K562 (cell line): Measurements from ENCODE around the gene GIPR. TPM values are rescaled to one million over a fixed set of nuclear protein-coding genes. Genes with fewer than 3 reads are reported as not detected.

ENCODE experiments used
- AFF4 ChIP-seq: sonication (generic); formaldehyde crosslinking; IDR thresholded peaks from 2 replicates; pipeline ENCODE4 v1.8.0; 2023; ENCODE audit warnings: mild to moderate bottlenecking, missing genetic modification reagents
- ARID1B ChIP-seq: fragments of 450-650 bp; IDR thresholded peaks from 2 replicates; pipeline ENCODE4 v1.6.1; 2016; ENCODE audit warnings: antibody characterized with exemption, mild to moderate bottlenecking, inconsistent platforms
- ATF1 ChIP-seq, 2 experiments: fragments of 450-650 bp in 1 of 2; IDR thresholded peaks; 2 replicates each; pipeline ENCODE4 v1.6.1; 2016; ENCODE audit warnings: missing compliant biosample characterization in 1 of 2, missing genetic modification characterization in 1 of 2
- E4F1 ChIP-seq: fragments of 250-450 bp; sonication (Bioruptor Pico); IDR thresholded peaks from 2 replicates; pipeline ENCODE4 v1.5.0; 2021; ENCODE audit warnings: mild to moderate bottlenecking, borderline replicate concordance
- GATAD2B ChIP-seq: fragments of 450-650 bp; IDR thresholded peaks from 2 replicates; pipeline ENCODE4 v1.6.1; 2017; ENCODE audit warnings: mild to moderate bottlenecking, borderline replicate concordance
- HNRNPL ChIP-seq: fragments of 200-400 bp; formaldehyde crosslinking; IDR thresholded peaks from 2 replicates; pipeline ENCODE4 v1.6.1; 2017; ENCODE audit warnings: low read depth, mild to moderate bottlenecking, low read length
- MCM7 ChIP-seq, 2 experiments: fragments of 450-650 bp; IDR thresholded peaks; 2 replicates each; pipeline ENCODE4 v1.6.1; 2016 to 2018
- NCOA4 ChIP-seq: fragments of 450-650 bp; IDR thresholded peaks from 2 replicates; pipeline ENCODE4 v1.6.1; 2018; ENCODE audit warnings: mild to moderate bottlenecking; ENCODE audit not compliant: partially characterized antibody
- RBM22 ChIP-seq: fragments of 200-400 bp; formaldehyde crosslinking; IDR thresholded peaks from 2 replicates; pipeline ENCODE4 v1.6.1; 2018; ENCODE audit warnings: low read length, low read depth; ENCODE audit not compliant: poor library complexity, severe bottlenecking
- TSHZ1 ChIP-seq: fragments of 250-450 bp; sonication (Bioruptor Pico); IDR thresholded peaks from 2 replicates; pipeline ENCODE4 v1.4.0; 2020; ENCODE audit warnings: mild to moderate bottlenecking, moderate library complexity
- ZBTB33 ChIP-seq: sonication (generic); formaldehyde crosslinking; IDR thresholded peaks from 2 replicates; pipeline ENCODE4 v1.8.1; 2023; ENCODE audit warnings: mild to moderate bottlenecking, missing genetic modification reagents
- ZNF449 ChIP-seq: fragments of 250-450 bp; sonication (Bioruptor Pico); IDR thresholded peaks from 2 replicates; pipeline ENCODE4 v1.8.0; 2022; ENCODE audit warnings: moderate library complexity, mild to moderate bottlenecking, inconsistent platforms
- polyA plus RNA-seq, 8 experiments: library from polyadenylated mRNA; depleted of rRNA in 4 of 8; stranded (reverse) in 5 of 8; unstranded in 3 of 8; fragments of >200 nt; fragmentation: Nextera tagmentation in 2 of 8; fragmentation: Illumina TruSeq in 1 of 8; extraction: Ambion mirVana in 2 of 8; extraction: Trizol in 1 of 8; gene quantifications; 2 replicates each; pipeline versions ENCODE4 v1.2.1 to v1.2.3, GENCODE V29; 2011 to 2014; ENCODE audit warnings: inconsistent platforms in 1 of 8, missing spikeins in 1 of 8
- total RNA-seq, 7 experiments: library from RNA; depleted of rRNA in 6 of 7; stranded (reverse); fragments of >200 nt in 6 of 7; fragmentation: Illumina TruSeq in 2 of 7; extraction: Trizol in 2 of 7; gene quantifications; 2 replicates each; pipeline versions ENCODE4 v1.2.1 to v1.2.3, GENCODE V29; 2011 to 2021; ENCODE audit warnings: low replicate concordance in 1 of 7

GIPR gene
- total and polyA plus RNA-seq, 9 of the 15 experiments (the other 6 are each of a cell fraction or from before 2014, with no cell fraction given) = 2.2 to 26.8 (median 12.7) TPM

- no peak for TF ChIP-seq AFF4 (CRISPR knock-in tag)
- TF ChIP-seq ZBTB33 (CRISPR knock-in tag) = peak; percentile 83; the same call in 1 of the 2 replicates
- no peak for TF ChIP-seq ARID1B
- peak; percentile 44; the same call in 1 of the 2 replicates for TF ChIP-seq HNRNPL
- no peak for TF ChIP-seq GATAD2B
- no peak for TF ChIP-seq E4F1
- TF ChIP-seq RBM22 = peak; percentile 56
- TF ChIP-seq ZNF449 (CRISPR knock-in tag) = no peak
- TF ChIP-seq MCM7 (IDR thresholded peaks at IDR 0.05) = no peak
- no peak for TF ChIP-seq TSHZ1 (CRISPR knock-in tag)
- no peak for TF ChIP-seq ATF1 (CRISPR knock-in tag; IDR thresholded peaks at IDR 0.05)
- TF ChIP-seq ATF1 (tag; IDR thresholded peaks at IDR 0.05) = no peak
- no peak for TF ChIP-seq NCOA4
Measured at GRCh38 chr19:45711851-45712698, 44.1 kb downstream of the GIPR start (continued).
